Activated T-cell treated with anti-CD3 and anti-CD28 coated beads for 4 hours (primary cell): ENCODE data around the gene SNAI3.
"Not testable (repeated sequence)": the region's sequence is repeated elsewhere in the genome, so short reads cannot be mapped to it uniquely, and the experiment has no call there.

Experiments
- DNase-seq: peaks from one replicate; pipeline ENCODE4 v3.0.0-alpha.2; 2020

The SNAI3 gene

GRCh38 chr16:88690341-88691128 lies 4.2 kb upstream of the SNAI3 start:
- DNase-seq = no peak

- DNase-seq = no peak
These were observed 1.9 kb upstream of the SNAI3 start for GRCh38 chr16:88688013-88688778.

- no peak for DNase-seq
These were observed 1.3 kb upstream of the SNAI3 start for GRCh38 chr16:88687676-88688012.

GRCh38 chr16:88687254-88687576 lies 908 bp upstream of the SNAI3 start:
- no peak for DNase-seq

GRCh38 chr16:88686062-88686438 lies 257 bp downstream of the SNAI3 start:
- no peak for DNase-seq

GRCh38 chr16:88685156-88686061 lies 898 bp downstream of the SNAI3 start:
- peak; percentile 69 for DNase-seq

- no peak for DNase-seq
These were observed 1.6 kb downstream of the SNAI3 start for GRCh38 chr16:88684569-88685155.

- DNase-seq = no peak
These were observed 4.4 kb downstream of the SNAI3 start for GRCh38 chr16:88681709-88682451.

GRCh38 chr16:88681084-88681680 lies 5.1 kb downstream of the SNAI3 start:
- DNase-seq = no peak

GRCh38 chr16:88680554-88681083 lies 5.7 kb downstream of the SNAI3 start:
- no peak for DNase-seq

- DNase-seq = no peak
These were observed 7.9 kb downstream of the SNAI3 start for GRCh38 chr16:88678224-88678979.

GRCh38 chr16:88677721-88678120 lies 8.6 kb downstream of the SNAI3 start:
- DNase-seq = no peak

- DNase-seq = no peak
These were observed 9.6 kb downstream of the SNAI3 start for GRCh38 chr16:88676502-88677242.

GRCh38 chr16:88673716-88674379 lies 12.5 kb downstream of the SNAI3 start:
- no peak for DNase-seq

GRCh38 chr16:88672776-88673175 lies 13.5 kb downstream of the SNAI3 start:
- no peak for DNase-seq

GRCh38 chr16:88671806-88672205 lies 14.5 kb downstream of the SNAI3 start:
- no peak for DNase-seq

GRCh38 chr16:88669980-88670379 lies 16.3 kb downstream of the SNAI3 start:
- DNase-seq = no peak

- DNase-seq = not testable (repeated sequence)
These were observed 16.8 kb downstream of the SNAI3 start for GRCh38 chr16:88669493-88669892.

- DNase-seq = no peak
These were observed 18.8 kb downstream of the SNAI3 start for GRCh38 chr16:88667461-88667860.

- no peak for DNase-seq
These were observed 20.7 kb downstream of the SNAI3 start for GRCh38 chr16:88665570-88665969.
